T-cell (primary cell): Measurements from ENCODE around the gene SLC34A3. TPM values are rescaled to one million over a fixed set of nuclear protein-coding genes. Genes with fewer than 3 reads are reported as not detected.
A peak's percentile ranks its signal among the peaks of the same experiment; 100 is the strongest.

Source experiments
- ATAC-seq, 4 experiments: fragments of 200-7000 bp in 3 of 4; fragments of 150-1000 bp in 1 of 4; cut with Tn5 transposase; replicated peaks in 1 of 4; 1 replicate in 3 of 4; 2 replicates in 1 of 4; pipeline ENCODE4 v1.10.0; 2021; ENCODE audit warnings: moderate library complexity in 3 of 4, mild to moderate bottlenecking in 2 of 4, moderate number of reproducible peaks in 1 of 4
- CTCF ChIA-PET, 2 donors: fragments of 300-600 bp; sonication (Branson Sonifier 250); formaldehyde crosslinking; loops; one replicate each; lab custom pipeline; 2022; ENCODE audit warnings: antibody characterized with exemption in 2 of 2; lab: Charles Lee
- POLR2A ChIA-PET, 2 donors: fragments of 300-600 bp; sonication (Branson Sonifier 250); formaldehyde crosslinking; loops; one replicate each; lab custom pipeline; 2022; ENCODE audit warnings: antibody characterized with exemption in 2 of 2; lab: Charles Lee
- DNase-seq, 35 experiments: peaks; one replicate each; pipeline versions ENCODE4 v3.0.0 to v3.0.0-alpha.2; 2013 to 2023
- H3K27ac ChIP-seq: one replicate; pipeline ENCODE4 v1.5.1; 2013; ENCODE audit warnings: low read length
- H3K27me3 ChIP-seq, 2 experiments: replicated peaks in 1 of 2; 1 replicate in 1 of 2; 2 replicates in 1 of 2; pipeline versions ENCODE4 v1.6.1 to v1.7.0; 2013; ENCODE audit warnings: low read length in 1 of 2, mixed read lengths in 1 of 2; ENCODE audit not compliant: control insufficient read depth in 2 of 2, insufficient read depth in 2 of 2; ENCODE audit errors: extremely low read depth in 1 of 2
- H3K36me3 ChIP-seq, 2 donors: 1 replicate in 1 of 2; 2 replicates in 1 of 2; pipeline versions ENCODE4 v1.6.1 to v1.7.0; 2013; ENCODE audit warnings: low read length in 1 of 2; ENCODE audit not compliant: control insufficient read depth in 2 of 2, insufficient read depth in 1 of 2; ENCODE audit errors: extremely low read depth in 1 of 2
- H3K4me1 ChIP-seq, 2 experiments: 1 replicate in 1 of 2; 2 replicates in 1 of 2; pipeline versions ENCODE4 v1.6.1 to v1.7.0; 2013; ENCODE audit warnings: low read length in 2 of 2, mixed read lengths in 1 of 2; ENCODE audit not compliant: insufficient read depth in 2 of 2, control insufficient read depth in 1 of 2; ENCODE audit errors: extremely low read depth in 1 of 2
- H3K4me3 ChIP-seq, 2 donors: 1 replicate in 1 of 2; 2 replicates in 1 of 2; pipeline versions ENCODE4 v1.5.1 to v1.7.0; 2013; ENCODE audit warnings: mild to moderate bottlenecking in 2 of 2, low read length in 1 of 2, moderate library complexity in 1 of 2; ENCODE audit not compliant: control insufficient read depth in 1 of 2; ENCODE audit errors: extremely low read depth in 1 of 2
- H3K9me3 ChIP-seq: 2 replicates; pipeline ENCODE4 v1.7.0; 2013
- H3K27ac Mint-ChIP-seq, 2 donors: one replicate each; pipeline ENCODE4 v1.8.0; 2020 to 2021; ENCODE audit warnings: mild to moderate bottlenecking in 2 of 2, mixed read lengths in 2 of 2
- H3K27me3 Mint-ChIP-seq, 2 donors: one replicate each; pipeline ENCODE4 v1.8.0; 2021 to 2022; ENCODE audit warnings: mixed read lengths in 2 of 2
- H3K36me3 Mint-ChIP-seq: one replicate; pipeline ENCODE4 v1.8.0; 2021; ENCODE audit warnings: mixed read lengths
- H3K4me1 Mint-ChIP-seq, 3 donors: one replicate each; pipeline ENCODE4 v1.8.0; 2020 to 2022; ENCODE audit warnings: mixed read lengths in 3 of 3, mild to moderate bottlenecking in 1 of 3
- H3K4me3 Mint-ChIP-seq, 3 donors: one replicate each; pipeline ENCODE4 v1.8.0; 2020 to 2022; ENCODE audit warnings: mild to moderate bottlenecking in 3 of 3, mixed read lengths in 3 of 3, moderate library complexity in 3 of 3
- H3K9me3 Mint-ChIP-seq, 3 donors: one replicate each; pipeline ENCODE4 v1.8.0; 2020 to 2022; ENCODE audit warnings: mixed read lengths in 3 of 3
- WGBS: methylation state at CpG from one replicate; pipeline ENCODE4 v1.1.5; 2013; ENCODE audit warnings: missing lambda C conversion rate; ENCODE audit not compliant: insufficient coverage; 5-methylcytosine and 5-hydroxymethylcytosine counted together
- total RNA-seq, 35 experiments: library from RNA in 6 of 35; stranded (reverse) in 6 of 35; fragments of 120-200 nt in 1 of 35; gene quantifications; one replicate each; pipeline versions ENCODE4 v1.2.1 to v1.2.4 and lab custom pipeline; 2013 to 2026

Gene SLC34A3
- total RNA-seq, 5 donors from 2014 or later (not counting 1 experiment from before 2014, with no cell fraction given), result not detected

GRCh38 chr9:137194388-137194787 lies 36.3 kb upstream of the SLC34A3 start:
- H3K9me3 Mint-ChIP-seq, result no peaks in the 10 kb centered on the region
- CTCF ChIA-PET, result interaction anchor here in 1 of 2 donors (0.6 kb wide), 1 partner anchor 64 kb away, joined by 7 read pairs; no protein-coding TSS in a partner anchor
- ATAC-seq, result no peak
- H3K4me3 ChIP-seq, result no peak overlapping the region
- 91% methylated on average over 15 of the region's 16 CpGs for WGBS
- POLR2A ChIA-PET, result no interaction called here
- H3K4me3 Mint-ChIP-seq, result no peak overlapping the region
- peaks cover 0 to 19% (median 9%) of the 10 kb centered on the region in 3 donors for H3K4me1 Mint-ChIP-seq
- no peaks in the 10 kb centered on the region for H3K36me3 Mint-ChIP-seq
- no peaks in the 10 kb centered on the region for H3K9me3 ChIP-seq
- H3K27me3 Mint-ChIP-seq, result no peaks in the 10 kb centered on the region
- H3K27ac ChIP-seq, result no peak overlapping the region
- no peak overlapping the region for H3K27ac Mint-ChIP-seq
- H3K36me3 ChIP-seq, result peaks cover 5 to 13% of the 10 kb centered on the region in 2 donors
- no peak for DNase-seq
- peaks cover 0 to 26% of the 10 kb centered on the region in 2 experiments for H3K4me1 ChIP-seq
- peaks cover 0 to 7% of the 10 kb centered on the region in 2 experiments for H3K27me3 ChIP-seq

- peaks cover 0 to 17% (median 6%) of the 10 kb centered on the region in 3 donors for H3K4me1 Mint-ChIP-seq
- H3K9me3 Mint-ChIP-seq, result no peaks in the 10 kb centered on the region
- Histone ChIP-seq H3K27me3 (peaks cover 0 to 11% of the 10 kb centered on the region in 2 experiments), H3K36me3 (peaks cover 5 to 10% of the 10 kb centered on the region in 2 donors), H3K4me3 (no peak overlapping the region), H3K9me3 (no peaks in the 10 kb centered on the region), H3K4me1 (peaks cover 0 to 25% of the 10 kb centered on the region in 2 experiments), H3K27ac (no peak overlapping the region)
- ATAC-seq, result no peak
- no peak for DNase-seq
- no peaks in the 10 kb centered on the region for H3K36me3 Mint-ChIP-seq
- no peak overlapping the region for H3K27ac Mint-ChIP-seq
- POLR2A ChIA-PET, result no interaction called here
- 83% methylated on average over 7 of the region's 10 CpGs for WGBS
- no peaks in the 10 kb centered on the region for H3K27me3 Mint-ChIP-seq
- CTCF ChIA-PET, result no interaction called here
- no peak overlapping the region for H3K4me3 Mint-ChIP-seq
Measured at GRCh38 chr9:137194909-137195308, 35.8 kb upstream of the SLC34A3 start.

GRCh38 chr9:137195525-137196220 lies 35.0 kb upstream of the SLC34A3 start:
- no peaks in the 10 kb centered on the region for H3K36me3 Mint-ChIP-seq
- H3K27ac Mint-ChIP-seq, result no peak overlapping the region
- no peaks in the 10 kb centered on the region for H3K27me3 Mint-ChIP-seq
- Histone ChIP-seq H3K4me3 (no peak overlapping the region), H3K36me3 (peaks cover 2 to 4% of the 10 kb centered on the region in 2 donors), H3K4me1 (peaks cover 0 to 18% of the 10 kb centered on the region in 2 experiments), H3K27ac (no peak overlapping the region), H3K27me3 (peaks cover 0 to 11% of the 10 kb centered on the region in 2 experiments), H3K9me3 (no peaks in the 10 kb centered on the region)
- POLR2A ChIA-PET, result no interaction called here
- CTCF ChIA-PET, result no interaction called here
- no peak for ATAC-seq
- WGBS, result 90% methylated on average over 21 of the region's 21 CpGs
- no peaks in the 10 kb centered on the region for H3K9me3 Mint-ChIP-seq
- DNase-seq, result no peak
- peaks cover 0 to 13% (median 3%) of the 10 kb centered on the region in 3 donors for H3K4me1 Mint-ChIP-seq
- no peak overlapping the region for H3K4me3 Mint-ChIP-seq

DNA sequence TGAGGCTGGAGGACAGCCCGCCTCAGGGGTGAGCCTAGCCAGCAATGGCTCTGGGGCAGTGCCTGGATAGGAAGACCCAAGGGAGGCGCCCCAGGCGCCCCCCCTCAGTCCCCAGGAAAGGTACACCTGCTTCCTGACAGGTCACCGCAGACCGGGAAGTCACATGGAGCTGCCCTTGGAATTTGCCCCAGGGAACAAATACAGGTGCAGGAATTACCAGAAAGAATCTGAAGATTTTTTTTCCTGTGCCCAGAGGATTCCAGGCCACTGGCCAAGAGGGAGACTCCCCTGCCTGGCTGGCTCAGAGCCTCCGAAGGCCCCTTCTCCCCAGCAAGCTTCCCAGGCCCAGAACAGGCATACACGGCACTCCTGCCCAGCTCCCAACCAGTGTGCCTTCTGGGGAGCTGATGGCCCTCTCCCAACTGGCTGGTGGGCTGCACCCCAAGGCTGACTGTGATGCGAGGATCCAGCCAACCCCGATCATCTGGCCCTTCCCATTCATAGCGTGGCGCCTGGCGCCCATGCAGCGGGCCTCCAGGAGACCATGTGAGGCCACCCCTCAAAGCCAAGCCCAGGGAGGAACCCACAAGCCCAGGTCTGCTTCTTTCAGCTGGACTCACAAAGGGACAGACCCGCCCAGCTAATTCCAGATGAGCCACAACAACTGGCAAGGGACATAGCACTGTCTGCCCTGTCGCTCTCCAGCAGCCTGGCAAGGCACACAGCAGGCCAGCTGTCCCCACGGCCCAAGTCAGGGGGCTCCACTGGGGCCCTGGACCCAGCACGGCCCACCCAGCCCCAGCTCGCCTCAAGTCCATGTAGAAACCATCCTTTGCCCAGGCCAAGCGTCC lies 32.4 kb upstream of the SLC34A3 start:
- Mint-ChIP-seq H3K4me1 (peaks cover 6 to 29% (median 16%) of the 10 kb centered on the region in 3 donors), H3K4me3 (peak overlapping the region; percentile 36 to 78 (median 45)), H3K27ac (no peak overlapping the region), H3K27me3 (no peaks in the 10 kb centered on the region), H3K9me3 (no peaks in the 10 kb centered on the region), H3K36me3 (no peaks in the 10 kb centered on the region)
- Histone ChIP-seq H3K4me3 (no peak overlapping the region), H3K9me3 (no peaks in the 10 kb centered on the region), H3K4me1 (peaks cover 4 to 29% of the 10 kb centered on the region in 2 experiments), H3K36me3 (peaks cover 0 to 2% of the 10 kb centered on the region in 2 donors), H3K27me3 (peaks cover 0 to 11% of the 10 kb centered on the region in 2 experiments), H3K27ac (no peak overlapping the region)
- CTCF ChIA-PET, result no interaction called here
- WGBS, result 92% methylated on average over 19 of the region's 19 CpGs
- DNase-seq, result no peak
- POLR2A ChIA-PET, result no interaction called here
- no peak for ATAC-seq

DNA sequence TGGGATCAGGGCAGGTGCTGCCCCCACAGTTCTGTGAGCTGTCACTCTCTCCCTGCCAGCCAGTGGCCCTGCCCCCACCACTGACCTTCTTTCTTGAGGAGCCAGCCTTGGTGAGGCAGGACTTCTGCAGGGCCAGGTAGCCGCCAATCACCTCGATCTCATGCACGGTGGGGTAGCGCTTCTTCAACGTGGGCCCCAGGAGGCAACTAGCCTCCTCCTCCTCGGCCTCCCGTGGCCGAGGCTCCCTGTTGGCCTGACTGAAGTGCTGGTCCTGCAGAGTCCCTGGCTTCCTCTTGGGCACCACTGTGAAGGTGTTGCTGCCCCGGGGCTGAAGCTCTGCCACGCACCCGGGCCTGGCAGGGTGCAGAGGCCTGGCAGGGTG lies 31.8 kb upstream of the SLC34A3 start:
- WGBS, result 93% methylated on average over 6 of the region's 11 CpGs
- ChIA-PET CTCF (no interaction called here), POLR2A (no interaction called here)

DNA sequence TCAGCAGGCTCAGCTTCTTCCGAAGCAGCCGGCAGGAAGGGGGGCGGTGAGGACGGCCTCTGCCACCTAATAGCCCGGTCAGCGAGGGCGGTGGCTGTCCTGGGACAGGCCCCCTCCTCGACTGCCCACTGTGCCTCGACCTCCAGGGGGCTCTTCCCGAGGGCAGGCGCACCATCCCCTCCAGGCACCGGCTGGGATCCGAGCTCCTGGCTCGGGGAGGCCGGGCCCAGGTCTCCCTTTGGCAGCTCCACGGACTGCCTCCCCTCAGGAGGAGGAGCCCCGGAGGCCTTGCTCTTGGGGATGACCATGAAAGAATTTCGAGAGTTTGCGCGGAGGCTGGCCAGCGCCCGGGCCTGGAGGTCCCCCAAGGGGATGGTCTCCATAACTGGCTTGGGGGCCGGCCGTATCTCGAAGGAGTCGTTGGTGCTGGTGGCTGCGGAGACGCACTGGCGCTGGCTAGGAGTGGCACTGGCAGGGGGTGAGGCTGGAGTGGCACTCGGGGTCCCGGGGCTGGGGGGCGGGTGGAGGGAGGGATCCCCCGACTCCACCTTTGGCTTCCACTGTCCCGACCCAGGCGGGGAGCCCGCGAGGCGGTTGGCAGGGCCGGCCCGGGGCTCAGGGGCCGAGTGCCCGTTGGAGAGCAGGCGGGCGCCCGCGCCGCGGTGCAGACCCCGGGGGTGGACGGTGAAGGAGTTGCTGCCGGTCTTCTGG lies 31.1 kb upstream of the SLC34A3 start:
- Mint-ChIP-seq H3K27me3 (no peaks in the 10 kb centered on the region), H3K27ac (no peak overlapping the region), H3K9me3 (no peaks in the 10 kb centered on the region), H3K36me3 (no peaks in the 10 kb centered on the region), H3K4me1 (peaks cover 15 to 40% (median 27%) of the 10 kb centered on the region in 3 donors), H3K4me3 (peak overlapping the region; percentile 74 to 81 (median 78))
- POLR2A ChIA-PET, result no interaction called here
- H3K36me3 ChIP-seq, result peaks cover 0 to 2% of the 10 kb centered on the region in 2 donors
- H3K27ac ChIP-seq, result no peak overlapping the region
- H3K27me3 ChIP-seq, result peaks cover 0 to 11% of the 10 kb centered on the region in 2 experiments
- H3K9me3 ChIP-seq, result no peaks in the 10 kb centered on the region
- DNase-seq, result no peak
- CTCF ChIA-PET, result no interaction called here
- ATAC-seq, result no peak
- H3K4me3 ChIP-seq, result no peak overlapping the region
- WGBS, result 47% methylated on average over 42 of the region's 51 CpGs
- peaks cover 12 to 42% of the 10 kb centered on the region in 2 experiments for H3K4me1 ChIP-seq

More for the DNA sequence above, 31.8 kb upstream of the SLC34A3 start:
- Mint-ChIP-seq H3K36me3 (no peaks in the 10 kb centered on the region), H3K9me3 (no peaks in the 10 kb centered on the region), H3K27ac (no peak overlapping the region), H3K27me3 (no peaks in the 10 kb centered on the region), H3K4me1 (peaks cover 8 to 33% (median 20%) of the 10 kb centered on the region in 3 donors), H3K4me3 (peak overlapping the region in 2 of 3 donors; percentile 45 to 78)
- peaks cover 5 to 35% of the 10 kb centered on the region in 2 experiments for H3K4me1 ChIP-seq
- H3K27me3 ChIP-seq, result peaks cover 0 to 11% of the 10 kb centered on the region in 2 experiments
- no peak overlapping the region for H3K27ac ChIP-seq
- no peaks in the 10 kb centered on the region for H3K9me3 ChIP-seq
- ATAC-seq (no peak), DNase-seq (no peak)
- H3K4me3 ChIP-seq, result peak overlapping the region in 1 of 2 donors; percentile 11
- peaks cover 0 to 2% of the 10 kb centered on the region in 2 donors for H3K36me3 ChIP-seq
